ENCODE measurements around the gene KCNH1. TPM values are rescaled to one million over a fixed set of nuclear protein-coding genes. Genes with fewer than 3 reads are reported as not detected.

KCNH1 gene
- polyA plus RNA-seq, 1 of the 3 experiments (the other 2 are of a cell fraction), result 0.08 TPM

DNA sequence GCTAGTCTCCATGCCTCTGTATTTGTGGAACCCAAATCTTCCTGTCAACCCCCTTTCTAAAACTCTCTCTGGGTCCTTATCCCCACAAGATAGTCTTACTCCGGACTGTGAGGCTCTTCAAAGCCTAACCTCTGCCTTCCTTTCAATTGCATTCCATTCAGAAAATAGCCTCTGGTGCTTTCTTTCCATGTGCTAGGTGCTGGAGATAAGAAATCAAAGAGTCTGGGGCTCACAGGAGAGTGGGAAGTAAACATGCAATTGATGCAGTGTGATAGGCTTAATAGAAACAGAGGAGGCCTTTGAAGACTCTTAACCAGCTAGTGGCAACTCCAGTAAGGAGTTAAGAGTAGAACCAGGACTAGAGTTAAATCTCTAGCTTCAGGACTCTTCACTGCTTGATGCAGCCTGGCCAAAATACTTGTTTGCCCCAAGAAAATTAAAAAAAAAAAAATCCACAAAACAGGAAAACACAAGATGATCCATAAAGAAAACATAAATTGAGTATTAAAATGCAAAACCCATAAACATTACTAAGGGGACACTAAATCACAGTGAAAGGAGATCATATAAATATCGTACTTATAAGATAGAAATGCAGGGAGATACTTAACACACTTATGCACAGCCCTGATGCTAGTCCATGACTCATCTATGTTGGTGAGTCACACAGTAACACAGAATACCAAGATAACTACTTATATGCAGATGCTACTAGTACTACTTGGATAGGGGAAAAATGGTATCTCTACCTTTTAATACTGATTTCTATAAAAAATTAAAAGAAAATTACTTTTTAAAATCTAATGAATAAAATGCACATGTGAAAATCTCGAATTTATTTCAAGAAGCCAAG, 341.5 kb downstream of the KCNH1 start:
- CTCF ChIA-PET, result no interaction called here
- H3K27ac ChIP-seq (ENCODE audit: low read depth in 2 of 2, low read length in 1 of 2), result no peak overlapping the region
- H4K20me1 ChIP-seq (ENCODE audit: insufficient read depth), result no peaks in the 10 kb centered on the region
- no peaks in the 10 kb centered on the region for H3F3A ChIP-seq (replicated peaks; ENCODE audit: insufficient read depth)
- no peak overlapping the region for H3K4me2 ChIP-seq
- no peak overlapping the region for H3K4me3 ChIP-seq (ENCODE audit: low read depth in 2 of 2, low read length in 1 of 2)
- no peaks in the 10 kb centered on the region for H3K9me3 ChIP-seq
- no peak for TF ChIP-seq TEAD4 (IDR thresholded peaks at IDR 0.05; ENCODE audit: borderline replicate concordance, insufficient read depth)
- no peak for TF ChIP-seq SIN3A (IDR thresholded peaks at IDR 0.05; ENCODE audit: borderline replicate concordance, low read depth, low read length)
- TF ChIP-seq MAX (IDR thresholded peaks at IDR 0.05; ENCODE audit: low read depth), result no peak
- no peak for TF ChIP-seq RFX5 (IDR thresholded peaks at IDR 0.05; ENCODE audit: low read length)
- TF ChIP-seq GATA2 (CRISPR knock-in tag; IDR thresholded peaks at IDR 0.05), result peak; percentile 58; the same call in 1 of the 2 replicates
- 0 out of 2 replicates have a peak, but pooled peaks have one; percentile 28 for TF ChIP-seq FOXJ3 (CRISPR knock-in tag; IDR thresholded peaks at IDR 0.05)
- TF ChIP-seq EP300 (IDR thresholded peaks at IDR 0.05; ENCODE audit: borderline replicate concordance in 1 of 2, low read depth in 1 of 2, low read length in 1 of 2), result no peak
- TF ChIP-seq RXRA (IDR thresholded peaks at IDR 0.05; ENCODE audit: borderline replicate concordance, low read depth), result no peak
- peak; percentile 93 for TF ChIP-seq FOSL2 (IDR thresholded peaks at IDR 0.05; ENCODE audit: borderline replicate concordance, low read depth)
- TF ChIP-seq, protein P1, sequence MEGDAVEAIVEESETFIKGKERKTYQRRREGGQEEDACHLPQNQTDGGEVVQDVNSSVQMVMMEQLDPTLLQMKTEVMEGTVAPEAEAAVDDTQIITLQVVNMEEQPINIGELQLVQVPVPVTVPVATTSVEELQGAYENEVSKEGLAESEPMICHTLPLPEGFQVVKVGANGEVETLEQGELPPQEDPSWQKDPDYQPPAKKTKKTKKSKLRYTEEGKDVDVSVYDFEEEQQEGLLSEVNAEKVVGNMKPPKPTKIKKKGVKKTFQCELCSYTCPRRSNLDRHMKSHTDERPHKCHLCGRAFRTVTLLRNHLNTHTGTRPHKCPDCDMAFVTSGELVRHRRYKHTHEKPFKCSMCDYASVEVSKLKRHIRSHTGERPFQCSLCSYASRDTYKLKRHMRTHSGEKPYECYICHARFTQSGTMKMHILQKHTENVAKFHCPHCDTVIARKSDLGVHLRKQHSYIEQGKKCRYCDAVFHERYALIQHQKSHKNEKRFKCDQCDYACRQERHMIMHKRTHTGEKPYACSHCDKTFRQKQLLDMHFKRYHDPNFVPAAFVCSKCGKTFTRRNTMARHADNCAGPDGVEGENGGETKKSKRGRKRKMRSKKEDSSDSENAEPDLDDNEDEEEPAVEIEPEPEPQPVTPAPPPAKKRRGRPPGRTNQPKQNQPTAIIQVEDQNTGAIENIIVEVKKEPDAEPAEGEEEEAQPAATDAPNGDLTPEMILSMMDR (IDR thresholded peaks at IDR 0.05), result no peak
- TF ChIP-seq NFIC (IDR thresholded peaks at IDR 0.05; ENCODE audit: borderline replicate concordance), result no peak
- TF ChIP-seq CHD2 (IDR thresholded peaks at IDR 0.05; ENCODE audit: low read length, partially characterized antibody), result no peak
- TF ChIP-seq, protein P2, sequence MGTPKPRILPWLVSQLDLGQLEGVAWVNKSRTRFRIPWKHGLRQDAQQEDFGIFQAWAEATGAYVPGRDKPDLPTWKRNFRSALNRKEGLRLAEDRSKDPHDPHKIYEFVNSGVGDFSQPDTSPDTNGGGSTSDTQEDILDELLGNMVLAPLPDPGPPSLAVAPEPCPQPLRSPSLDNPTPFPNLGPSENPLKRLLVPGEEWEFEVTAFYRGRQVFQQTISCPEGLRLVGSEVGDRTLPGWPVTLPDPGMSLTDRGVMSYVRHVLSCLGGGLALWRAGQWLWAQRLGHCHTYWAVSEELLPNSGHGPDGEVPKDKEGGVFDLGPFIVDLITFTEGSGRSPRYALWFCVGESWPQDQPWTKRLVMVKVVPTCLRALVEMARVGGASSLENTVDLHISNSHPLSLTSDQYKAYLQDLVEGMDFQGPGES (IDR thresholded peaks at IDR 0.05; ENCODE audit: low read depth, low read length), result no peak
- TF ChIP-seq RAD21 (IDR thresholded peaks at IDR 0.05; ENCODE audit: low read length), result no peak
- no peak for TF ChIP-seq FOXM1 (IDR thresholded peaks at IDR 0.05; ENCODE audit: low read depth)
- peak; percentile 82 for TF ChIP-seq JUND (IDR thresholded peaks at IDR 0.05)
- TF ChIP-seq, protein P3, sequence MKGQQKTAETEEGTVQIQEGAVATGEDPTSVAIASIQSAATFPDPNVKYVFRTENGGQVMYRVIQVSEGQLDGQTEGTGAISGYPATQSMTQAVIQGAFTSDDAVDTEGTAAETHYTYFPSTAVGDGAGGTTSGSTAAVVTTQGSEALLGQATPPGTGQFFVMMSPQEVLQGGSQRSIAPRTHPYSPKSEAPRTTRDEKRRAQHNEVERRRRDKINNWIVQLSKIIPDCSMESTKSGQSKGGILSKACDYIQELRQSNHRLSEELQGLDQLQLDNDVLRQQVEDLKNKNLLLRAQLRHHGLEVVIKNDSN (IDR thresholded peaks at IDR 0.05; ENCODE audit: borderline replicate concordance, low read depth), result no peak
- no peak for TF ChIP-seq TAF1 (IDR thresholded peaks at IDR 0.05; ENCODE audit: borderline replicate concordance, low read depth, low read length)
- TF ChIP-seq RCOR1 (IDR thresholded peaks at IDR 0.05; ENCODE audit: low read length), result no peak
- H3K9me2 ChIP-seq, result no peaks in the 10 kb centered on the region
- H2AFZ ChIP-seq (ENCODE audit: low read depth), result no peak overlapping the region
- peaks cover 0 to 11% of the 10 kb centered on the region in 2 experiments; a peak in 2 of 4 replicates for H3K4me1 ChIP-seq (ENCODE audit: control insufficient read depth in 1 of 2, insufficient read depth in 2 of 2, low read depth in 1 of 2, low read length in 1 of 2)
- POLR2A ChIA-PET, result no interaction called here
- 13% methylated on average over 3 of the region's 3 CpGs for WGBS (ENCODE audit: low lambda C conversion rate)
- H3K36me3 ChIP-seq (replicated peaks in 1 of 2; ENCODE audit: control insufficient read depth in 1 of 2, insufficient read depth in 2 of 2, low read length in 1 of 2), result no peaks in the 10 kb centered on the region
- H3K9ac ChIP-seq, result no peak overlapping the region
- no peaks in the 10 kb centered on the region; the same call in 1 of the 2 replicates for H3K27me3 ChIP-seq (ENCODE audit: insufficient read depth)
- H3K79me2 ChIP-seq (ENCODE audit: insufficient read depth), result no peaks in the 10 kb centered on the region
- peak; percentile 23 for DNase-seq
